ENCODE data around the gene MEP1B.
"Not testable (repeated sequence)": the region's sequence is repeated elsewhere in the genome, so short reads cannot be mapped to it uniquely, and the experiment has no call there.

Gene MEP1B

GRCh38 chr18:32189790-32190189, at the start of gene MEP1B:
TSS of gene MEP1B (plus strand) at chr18:32190039. CDS start at chr18:32190071, 32 bp downstream.
- DNase-seq (ENCODE audit: low read depth), result no peak

- no peak for DNase-seq (ENCODE audit: low read depth)
Observed at GRCh38 chr18:32148185-32148870, 41.5 kb upstream of the MEP1B start.

GRCh38 chr18:32152705-32153448, 37.0 kb upstream of the MEP1B start:
- no peak for DNase-seq (ENCODE audit: low read depth)

GRCh38 chr18:32156855-32157254, 33.0 kb upstream of the MEP1B start:
- no peak for DNase-seq (ENCODE audit: low read depth)

GRCh38 chr18:32157580-32157979, 32.3 kb upstream of the MEP1B start:
- no peak for DNase-seq (ENCODE audit: low read depth)

- peak; percentile 37 for DNase-seq (ENCODE audit: low read depth)
Observed at GRCh38 chr18:32158108-32158624, 31.7 kb upstream of the MEP1B start.

- DNase-seq (ENCODE audit: low read depth), result not testable (repeated sequence)
Observed at GRCh38 chr18:32158631-32159030, 31.2 kb upstream of the MEP1B start.

- DNase-seq (ENCODE audit: low read depth), result no peak
Observed at GRCh38 chr18:32160547-32160946, 29.3 kb upstream of the MEP1B start.

GRCh38 chr18:32167980-32168730, 21.7 kb upstream of the MEP1B start:
- no peak for DNase-seq (ENCODE audit: low read depth)

- DNase-seq (ENCODE audit: low read depth), result no peak
Observed at GRCh38 chr18:32173654-32174053, 16.2 kb upstream of the MEP1B start.

GRCh38 chr18:32174719-32175118, 15.1 kb upstream of the MEP1B start:
- DNase-seq (ENCODE audit: low read depth), result no peak

- DNase-seq (ENCODE audit: low read depth), result no peak
Observed at GRCh38 chr18:32175265-32175664, 14.6 kb upstream of the MEP1B start.

GRCh38 chr18:32176745-32177144, 13.1 kb upstream of the MEP1B start:
- DNase-seq (ENCODE audit: low read depth), result not testable (repeated sequence)

GRCh38 chr18:32177530-32177929, 12.3 kb upstream of the MEP1B start:
- DNase-seq (ENCODE audit: low read depth), result no peak

GRCh38 chr18:32183503-32183902, 6.3 kb upstream of the MEP1B start:
- no peak for DNase-seq (ENCODE audit: low read depth)

- no peak for DNase-seq (ENCODE audit: low read depth)
Observed at GRCh38 chr18:32190209-32190608, 370 bp downstream of the MEP1B start.

- no peak for DNase-seq (ENCODE audit: low read depth)
Observed at GRCh38 chr18:32195881-32196815, 6.3 kb downstream of the MEP1B start.

- DNase-seq (ENCODE audit: low read depth), result no peak
Observed at GRCh38 chr18:32200766-32201165, 10.9 kb downstream of the MEP1B start.

GRCh38 chr18:32201948-32202672, 12.3 kb downstream of the MEP1B start:
- no peak for DNase-seq (ENCODE audit: low read depth)

GRCh38 chr18:32208023-32208422, 18.2 kb downstream of the MEP1B start:
- no peak for DNase-seq (ENCODE audit: low read depth)

- no peak for DNase-seq (ENCODE audit: low read depth)
Observed at GRCh38 chr18:32208577-32208976, 18.7 kb downstream of the MEP1B start.

Measured in activated T-helper 9 cell treated with anti-CD3 and anti-CD28 coated beads, Interleukin-2, amount 50 U/mL, for 16 hours (primary cell).